ENCODE data around the gene NAP1L4.

The NAP1L4 gene

GRCh38 chr11:3014943-3015342 lies 22.8 kb upstream of the NAP1L4 start:
- no peaks in the 10 kb centered on the region for H3K27me3 ChIP-seq (replicated peaks)
- H3K27ac ChIP-seq: no peak overlapping the region
- no peak overlapping the region for H3K4me3 ChIP-seq (ENCODE audit: low read depth, low read length)
- TF ChIP-seq CTCF (IDR thresholded peaks at IDR 0.05; ENCODE audit: low read depth, low read length, missing control alignments): no peak
- in situ Hi-C loops (cut with HindIII; ENCODE audit: low pct_ligation_motif_present, low sequenced_read_pairs): no loop called here
- H3K36me3 ChIP-seq (replicated peaks): peaks cover 87% of the 10 kb centered on the region
- DNase-seq: no peak

- Histone ChIP-seq H3K4me3 (ENCODE audit: low read depth, low read length) (no peak overlapping the region), H3K27ac (no peak overlapping the region), H3K27me3 (replicated peaks) (no peaks in the 10 kb centered on the region), H3K36me3 (replicated peaks) (peaks cover 87% of the 10 kb centered on the region)
- no peak for TF ChIP-seq CTCF (IDR thresholded peaks at IDR 0.05; ENCODE audit: low read depth, low read length, missing control alignments)
- in situ Hi-C loops (cut with HindIII; ENCODE audit: low pct_ligation_motif_present, low sequenced_read_pairs): no loop called here
- DNase-seq: no peak
Observed at GRCh38 chr11:3014057-3014938, 22.2 kb upstream of the NAP1L4 start.

- in situ Hi-C loops (cut with HindIII; ENCODE audit: low pct_ligation_motif_present, low sequenced_read_pairs): no loop called here
- Histone ChIP-seq H3K36me3 (replicated peaks) (peaks cover 80% of the 10 kb centered on the region), H3K27me3 (replicated peaks) (no peaks in the 10 kb centered on the region), H3K27ac (no peak overlapping the region), H3K4me3 (ENCODE audit: low read depth, low read length) (no peak overlapping the region)
- TF ChIP-seq CTCF (IDR thresholded peaks at IDR 0.05; ENCODE audit: low read depth, low read length, missing control alignments): no peak
- no peak for DNase-seq
Observed at GRCh38 chr11:3011891-3012885, 20.1 kb upstream of the NAP1L4 start.

GRCh38 chr11:3010521-3011275 lies 18.6 kb upstream of the NAP1L4 start:
- H3K4me3 ChIP-seq (ENCODE audit: low read depth, low read length): no peak overlapping the region
- no peak for DNase-seq
- TF ChIP-seq CTCF (IDR thresholded peaks at IDR 0.05; ENCODE audit: low read depth, low read length, missing control alignments): no peak
- no peaks in the 10 kb centered on the region for H3K27me3 ChIP-seq (replicated peaks)
- H3K36me3 ChIP-seq (replicated peaks): peaks cover 79% of the 10 kb centered on the region
- no peak overlapping the region for H3K27ac ChIP-seq
- in situ Hi-C loops (cut with HindIII; ENCODE audit: low pct_ligation_motif_present, low sequenced_read_pairs): no loop called here

GRCh38 chr11:3010004-3010403 lies 17.9 kb upstream of the NAP1L4 start:
- H3K27ac ChIP-seq: no peak overlapping the region
- H3K36me3 ChIP-seq (replicated peaks): peaks cover 76% of the 10 kb centered on the region
- no peaks in the 10 kb centered on the region for H3K27me3 ChIP-seq (replicated peaks)
- in situ Hi-C loops (cut with HindIII; ENCODE audit: low pct_ligation_motif_present, low sequenced_read_pairs): no loop called here
- no peak overlapping the region for H3K4me3 ChIP-seq (ENCODE audit: low read depth, low read length)
- DNase-seq: no peak
- TF ChIP-seq CTCF (IDR thresholded peaks at IDR 0.05; ENCODE audit: low read depth, low read length, missing control alignments): no peak
